ENCODE measurements around the gene SYMPK.

Gene SYMPK

DNA sequence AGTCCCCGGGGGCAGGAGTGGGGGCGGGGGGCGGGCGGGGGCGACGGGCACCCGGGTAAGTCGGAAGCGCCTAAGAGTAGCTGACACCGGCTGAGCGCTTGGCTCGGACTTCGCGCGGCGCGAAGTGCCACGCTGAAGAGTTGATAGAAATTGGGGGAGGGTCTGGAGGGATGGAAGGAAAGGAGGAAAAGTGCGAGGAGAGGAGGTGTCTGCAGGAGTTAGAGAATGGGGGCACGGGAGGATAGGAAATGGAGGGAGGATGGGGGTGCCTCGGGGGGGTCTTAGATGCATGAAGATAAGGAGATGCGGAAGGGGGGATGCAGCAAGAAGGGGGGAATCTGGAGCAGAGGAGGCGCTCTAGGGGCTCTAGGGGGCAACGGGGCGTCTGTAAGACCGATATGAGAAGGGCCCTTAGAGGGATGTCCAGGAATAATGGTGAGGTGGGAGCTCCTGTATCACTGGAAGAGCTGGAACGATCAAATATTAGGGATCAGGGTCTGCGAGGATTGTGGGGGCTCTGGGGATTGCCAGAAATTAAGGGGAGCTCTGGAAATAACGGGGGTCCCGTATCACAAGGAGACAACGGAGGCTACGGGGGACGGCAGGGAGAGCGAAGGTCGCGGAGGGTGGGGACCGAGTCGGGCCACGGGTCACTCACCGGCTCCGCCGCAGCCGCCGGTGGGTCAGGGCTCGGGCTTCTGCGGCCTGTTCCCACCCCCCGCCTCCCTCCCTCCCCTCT, 39.1 kb upstream of the SYMPK start, which contains the start of gene MYPOP:
TSS of gene MYPOP (minus strand) at position 702 of the 739 bp plus-strand sequence. CDS start 840 bp downstream, outside the sequence.
- no peaks in the 10 kb centered on the region for H3K27me3 ChIP-seq (ENCODE audit: insufficient read depth, poor library complexity, severe bottlenecking)
- peak within 1 kb of the TSS; percentile 60 for H3K4me3 ChIP-seq (replicated peaks; ENCODE audit: insufficient read depth, low read length)
- peak in 1 of 2 experiments; percentile 37 for DNase-seq (ENCODE audit: low read depth in 1 of 2, low spot score in 1 of 2)
- peak within 1 kb of the TSS; percentile 61 for H3K27ac ChIP-seq (replicated peaks)
- TF ChIP-seq, protein P1, sequence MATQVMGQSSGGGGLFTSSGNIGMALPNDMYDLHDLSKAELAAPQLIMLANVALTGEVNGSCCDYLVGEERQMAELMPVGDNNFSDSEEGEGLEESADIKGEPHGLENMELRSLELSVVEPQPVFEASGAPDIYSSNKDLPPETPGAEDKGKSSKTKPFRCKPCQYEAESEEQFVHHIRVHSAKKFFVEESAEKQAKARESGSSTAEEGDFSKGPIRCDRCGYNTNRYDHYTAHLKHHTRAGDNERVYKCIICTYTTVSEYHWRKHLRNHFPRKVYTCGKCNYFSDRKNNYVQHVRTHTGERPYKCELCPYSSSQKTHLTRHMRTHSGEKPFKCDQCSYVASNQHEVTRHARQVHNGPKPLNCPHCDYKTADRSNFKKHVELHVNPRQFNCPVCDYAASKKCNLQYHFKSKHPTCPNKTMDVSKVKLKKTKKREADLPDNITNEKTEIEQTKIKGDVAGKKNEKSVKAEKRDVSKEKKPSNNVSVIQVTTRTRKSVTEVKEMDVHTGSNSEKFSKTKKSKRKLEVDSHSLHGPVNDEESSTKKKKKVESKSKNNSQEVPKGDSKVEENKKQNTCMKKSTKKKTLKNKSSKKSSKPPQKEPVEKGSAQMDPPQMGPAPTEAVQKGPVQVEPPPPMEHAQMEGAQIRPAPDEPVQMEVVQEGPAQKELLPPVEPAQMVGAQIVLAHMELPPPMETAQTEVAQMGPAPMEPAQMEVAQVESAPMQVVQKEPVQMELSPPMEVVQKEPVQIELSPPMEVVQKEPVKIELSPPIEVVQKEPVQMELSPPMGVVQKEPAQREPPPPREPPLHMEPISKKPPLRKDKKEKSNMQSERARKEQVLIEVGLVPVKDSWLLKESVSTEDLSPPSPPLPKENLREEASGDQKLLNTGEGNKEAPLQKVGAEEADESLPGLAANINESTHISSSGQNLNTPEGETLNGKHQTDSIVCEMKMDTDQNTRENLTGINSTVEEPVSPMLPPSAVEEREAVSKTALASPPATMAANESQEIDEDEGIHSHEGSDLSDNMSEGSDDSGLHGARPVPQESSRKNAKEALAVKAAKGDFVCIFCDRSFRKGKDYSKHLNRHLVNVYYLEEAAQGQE (IDR thresholded peaks at IDR 0.05; ENCODE audit: insufficient replicate concordance, low read depth), result no peak
- TF ChIP-seq GABPA (IDR thresholded peaks at IDR 0.05; ENCODE audit: low read depth) (no peak), POLR2AphosphoS5 (IDR thresholded peaks at IDR 0.05; ENCODE audit: low read depth) (no peak), SPI1 (IDR thresholded peaks at IDR 0.05; ENCODE audit: borderline replicate concordance, low read depth) (no peak)
- TF ChIP-seq, protein P2, sequence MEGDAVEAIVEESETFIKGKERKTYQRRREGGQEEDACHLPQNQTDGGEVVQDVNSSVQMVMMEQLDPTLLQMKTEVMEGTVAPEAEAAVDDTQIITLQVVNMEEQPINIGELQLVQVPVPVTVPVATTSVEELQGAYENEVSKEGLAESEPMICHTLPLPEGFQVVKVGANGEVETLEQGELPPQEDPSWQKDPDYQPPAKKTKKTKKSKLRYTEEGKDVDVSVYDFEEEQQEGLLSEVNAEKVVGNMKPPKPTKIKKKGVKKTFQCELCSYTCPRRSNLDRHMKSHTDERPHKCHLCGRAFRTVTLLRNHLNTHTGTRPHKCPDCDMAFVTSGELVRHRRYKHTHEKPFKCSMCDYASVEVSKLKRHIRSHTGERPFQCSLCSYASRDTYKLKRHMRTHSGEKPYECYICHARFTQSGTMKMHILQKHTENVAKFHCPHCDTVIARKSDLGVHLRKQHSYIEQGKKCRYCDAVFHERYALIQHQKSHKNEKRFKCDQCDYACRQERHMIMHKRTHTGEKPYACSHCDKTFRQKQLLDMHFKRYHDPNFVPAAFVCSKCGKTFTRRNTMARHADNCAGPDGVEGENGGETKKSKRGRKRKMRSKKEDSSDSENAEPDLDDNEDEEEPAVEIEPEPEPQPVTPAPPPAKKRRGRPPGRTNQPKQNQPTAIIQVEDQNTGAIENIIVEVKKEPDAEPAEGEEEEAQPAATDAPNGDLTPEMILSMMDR (IDR thresholded peaks at IDR 0.05; ENCODE audit: insufficient read depth, low read length), result no peak

DNA sequence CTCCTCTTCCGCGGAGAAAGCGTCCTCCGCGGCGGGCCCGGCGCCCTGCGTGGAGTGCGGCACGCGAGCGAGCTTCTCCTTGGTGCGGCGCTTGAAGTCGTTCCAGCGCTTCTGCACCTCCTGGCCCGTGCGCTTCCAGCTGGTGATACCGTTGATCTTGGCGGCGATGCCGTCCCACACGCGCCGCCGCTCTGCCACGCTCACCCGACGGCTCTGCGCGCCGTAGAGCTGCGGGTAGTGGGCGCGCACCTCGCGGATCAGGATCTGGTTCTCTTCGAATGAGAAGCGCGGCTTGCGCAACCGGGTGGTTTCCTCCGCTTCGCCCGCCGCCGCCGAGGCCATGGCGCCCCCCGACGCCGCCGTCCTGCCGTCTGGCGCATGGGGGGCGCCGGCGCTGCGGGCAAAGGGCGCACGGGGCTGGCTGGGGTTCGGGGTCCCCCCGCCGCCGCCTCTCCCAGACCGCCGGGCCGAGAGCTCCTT, 38.5 kb upstream of the SYMPK start:
- H3K4me3 ChIP-seq (replicated peaks; ENCODE audit: insufficient read depth, low read length), result peak overlapping the region; percentile 60
- H3K27ac ChIP-seq (replicated peaks), result no peak overlapping the region
- DNase-seq (ENCODE audit: low read depth in 1 of 2, low spot score in 1 of 2), result peak; percentile 60 to 68
- TF ChIP-seq GABPA (IDR thresholded peaks at IDR 0.05; ENCODE audit: low read depth) (no peak), POLR2AphosphoS5 (IDR thresholded peaks at IDR 0.05; ENCODE audit: low read depth) (no peak), SPI1 (IDR thresholded peaks at IDR 0.05; ENCODE audit: borderline replicate concordance, low read depth) (no peak)
- TF ChIP-seq, protein P2 (IDR thresholded peaks at IDR 0.05; ENCODE audit: insufficient read depth, low read length), result no peak
- TF ChIP-seq, protein P1 (IDR thresholded peaks at IDR 0.05; ENCODE audit: insufficient replicate concordance, low read depth), result no peak
- no peaks in the 10 kb centered on the region for H3K27me3 ChIP-seq (ENCODE audit: insufficient read depth, poor library complexity, severe bottlenecking)

DNA sequence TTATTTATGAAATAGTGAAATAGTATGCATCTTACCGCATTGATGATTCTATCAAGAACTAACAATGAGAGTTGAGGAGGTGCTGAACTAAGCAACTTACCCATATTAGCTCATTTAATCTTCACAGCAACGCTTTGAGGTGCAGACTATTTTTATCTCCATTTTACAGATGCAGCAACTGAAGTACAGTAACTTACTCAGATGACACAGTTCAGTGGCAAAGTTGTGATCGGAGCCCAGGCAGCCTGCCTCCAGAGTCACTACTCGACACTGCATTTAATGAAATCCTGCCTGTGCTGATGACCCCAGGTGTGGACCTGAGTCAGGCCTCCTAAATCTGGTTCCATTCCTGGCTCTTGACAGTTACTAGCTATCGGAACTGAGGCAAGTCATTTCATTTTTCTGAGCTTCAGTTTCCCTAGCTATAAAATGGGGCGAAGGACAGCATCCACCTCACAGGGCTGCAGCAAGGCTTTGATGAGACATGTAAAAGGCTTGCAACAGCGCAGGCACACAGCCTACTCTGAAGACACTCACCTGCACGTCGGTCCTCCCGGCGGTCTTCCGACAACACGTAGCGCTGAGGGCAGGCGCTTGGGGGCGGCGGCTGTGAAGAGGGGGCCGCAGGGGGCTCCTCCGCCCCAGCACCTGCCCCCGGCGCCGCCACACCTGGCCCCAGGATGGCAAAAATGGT, 37.9 kb upstream of the SYMPK start:
- TF ChIP-seq, protein P1 (IDR thresholded peaks at IDR 0.05; ENCODE audit: insufficient replicate concordance, low read depth), result no peak
- TF ChIP-seq GABPA (IDR thresholded peaks at IDR 0.05; ENCODE audit: low read depth) (no peak), SPI1 (IDR thresholded peaks at IDR 0.05; ENCODE audit: borderline replicate concordance, low read depth) (no peak), POLR2AphosphoS5 (IDR thresholded peaks at IDR 0.05; ENCODE audit: low read depth) (no peak)
- TF ChIP-seq, protein P2 (IDR thresholded peaks at IDR 0.05; ENCODE audit: insufficient read depth, low read length), result no peak
- Histone ChIP-seq H3K4me3 (replicated peaks; ENCODE audit: insufficient read depth, low read length) (peak overlapping the region; percentile 60), H3K27me3 (ENCODE audit: insufficient read depth, poor library complexity, severe bottlenecking) (no peaks in the 10 kb centered on the region), H3K27ac (replicated peaks) (no peak overlapping the region)
- no peak for DNase-seq (ENCODE audit: low read depth in 1 of 2, low spot score in 1 of 2)

Measured in HL-60 (cell line).